ENCODE measurements around the gene MTARC1.

DNA sequence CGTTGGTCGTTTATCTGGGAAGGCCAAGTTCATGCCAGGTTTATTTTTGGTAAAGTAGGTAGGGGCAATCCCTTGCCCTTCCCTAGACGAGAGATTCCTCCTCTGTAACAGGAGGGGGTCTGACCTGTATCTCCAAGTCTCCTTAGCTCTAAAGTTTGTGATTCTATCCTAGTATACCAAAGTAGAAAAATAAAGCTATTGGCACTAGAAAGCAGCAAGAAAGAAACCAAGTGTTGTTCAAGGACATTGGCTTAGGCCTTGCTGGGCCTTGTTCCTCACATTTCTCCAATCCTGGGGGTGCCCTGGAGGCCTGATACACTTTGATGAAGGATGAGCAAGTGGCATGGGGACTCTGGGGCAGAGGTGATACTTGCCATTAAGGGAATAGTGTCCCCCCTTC, 37.8 kb upstream of the MTARC1 start:
- TF ChIP-seq CTCF (IDR thresholded peaks at IDR 0.05) (no peak), POLR2A (IDR thresholded peaks at IDR 0.05) (no peak), POLR2AphosphoS5 (IDR thresholded peaks at IDR 0.05; ENCODE audit: insufficient read depth in 1 of 2, low read depth in 1 of 2) (no peak)

All from vagina (tissue), 2 donors.